HL-60 (cell line): ENCODE results near the gene RUNX2.

Experiments used
- CTCF ChIP-seq: IDR thresholded peaks from one replicate; pipeline ENCODE4 v1.5.1; 2011; ENCODE audit warnings: low read length, control low read depth, inconsistent platforms; ENCODE audit not compliant: insufficient read depth
- POLR2AphosphoS5 ChIP-seq: IDR thresholded peaks from 2 replicates; pipeline ENCODE4 v1.6.1; 2012; ENCODE audit warnings: low read depth
- REST ChIP-seq: IDR thresholded peaks from 2 replicates; pipeline ENCODE4 v1.6.1; 2012; ENCODE audit warnings: low read depth; ENCODE audit not compliant: insufficient replicate concordance

- TF ChIP-seq POLR2AphosphoS5 (no peak), CTCF (no peak), REST (no peak)
These were observed 127.3 kb downstream of the RUNX2 start for GRCh38 chr6:45455408-45455807.
